NCI-H128 (cell line): ENCODE measurements around the gene NUTM2E.
"Not testable (repeated sequence)": the region's sequence is repeated elsewhere in the genome, so short reads cannot be mapped to it uniquely, and the experiment has no call there.

Experiments used
- DNase-seq: peaks from one replicate; lab custom pipeline; 2025; ENCODE audit not compliant: unreplicated experiment; lab: John Stamatoyannopoulos, UW

The NUTM2E gene, protein sequence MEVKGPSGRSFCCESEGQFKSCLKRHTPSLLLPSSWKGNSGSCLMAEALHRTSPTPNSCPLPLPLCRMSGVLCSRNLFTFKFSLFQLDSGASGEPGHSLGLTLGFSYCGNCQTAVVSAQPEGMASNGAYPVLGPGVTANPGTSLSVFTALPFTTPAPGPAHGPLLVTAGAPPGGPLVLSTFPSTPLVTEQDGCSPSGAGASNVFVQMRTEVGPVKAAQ (N-terminal part only)

DNA sequence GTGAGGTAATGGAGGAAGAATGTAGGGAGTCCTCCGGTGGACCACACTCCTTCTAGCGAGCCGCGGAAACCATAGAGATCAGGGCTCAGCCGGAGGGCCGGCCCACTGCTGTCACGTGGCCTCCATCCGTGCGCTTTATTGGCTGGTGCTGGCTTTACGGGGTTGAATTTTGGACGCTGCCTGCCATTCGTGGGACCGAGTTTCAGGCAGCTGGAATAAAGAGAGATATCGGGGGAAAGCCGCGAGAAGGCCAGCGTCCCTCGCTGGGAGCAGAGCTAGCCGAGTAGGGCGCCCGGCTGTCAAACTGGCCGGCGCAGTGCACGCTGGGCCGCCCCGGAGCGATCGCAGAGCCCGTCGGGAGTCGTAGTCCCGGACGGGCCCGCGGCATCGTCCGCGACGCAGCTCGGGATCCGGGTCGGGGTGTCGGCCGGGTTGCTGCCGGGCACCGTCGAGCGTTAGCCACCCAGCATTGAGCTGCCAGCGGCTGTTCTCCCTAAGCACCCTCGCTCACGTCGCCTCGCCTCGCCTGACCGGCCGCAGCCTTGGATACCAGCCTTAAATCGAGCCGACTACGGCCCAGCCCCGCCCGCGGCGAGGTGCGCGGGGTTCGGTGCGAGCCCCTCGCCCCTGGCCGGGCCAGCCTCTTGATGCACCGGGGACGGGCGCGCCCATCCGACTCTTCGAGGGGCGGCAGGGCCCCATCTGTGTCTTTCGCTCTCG is at the start of gene NUTM2E:
TSS of gene NUTM2E (plus strand) at position 244 of the 720 bp plus-strand sequence. CDS start 15,002 bp downstream, outside the sequence.
- not testable (repeated sequence) for DNase-seq

DNA sequence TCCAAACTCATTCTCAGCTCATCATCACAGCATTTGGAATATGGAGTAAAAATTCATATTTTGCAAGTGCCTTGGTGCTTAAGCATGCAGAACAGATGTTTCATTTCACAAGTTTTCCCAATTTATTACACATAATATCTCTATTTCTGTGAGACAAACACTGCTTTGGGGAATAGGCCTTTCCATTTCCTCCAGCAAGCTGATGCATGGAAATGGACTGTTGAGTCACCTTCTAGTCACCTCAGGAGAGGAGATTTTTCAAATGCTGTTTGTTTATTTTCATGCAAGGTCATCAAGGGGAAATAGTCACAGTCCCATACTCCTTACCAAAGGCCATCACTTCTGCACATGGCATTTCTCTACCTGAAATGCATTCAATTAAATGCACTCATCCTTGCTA is 48.5 kb upstream of the NUTM2E start:
- DNase-seq = not testable (repeated sequence)

DNA sequence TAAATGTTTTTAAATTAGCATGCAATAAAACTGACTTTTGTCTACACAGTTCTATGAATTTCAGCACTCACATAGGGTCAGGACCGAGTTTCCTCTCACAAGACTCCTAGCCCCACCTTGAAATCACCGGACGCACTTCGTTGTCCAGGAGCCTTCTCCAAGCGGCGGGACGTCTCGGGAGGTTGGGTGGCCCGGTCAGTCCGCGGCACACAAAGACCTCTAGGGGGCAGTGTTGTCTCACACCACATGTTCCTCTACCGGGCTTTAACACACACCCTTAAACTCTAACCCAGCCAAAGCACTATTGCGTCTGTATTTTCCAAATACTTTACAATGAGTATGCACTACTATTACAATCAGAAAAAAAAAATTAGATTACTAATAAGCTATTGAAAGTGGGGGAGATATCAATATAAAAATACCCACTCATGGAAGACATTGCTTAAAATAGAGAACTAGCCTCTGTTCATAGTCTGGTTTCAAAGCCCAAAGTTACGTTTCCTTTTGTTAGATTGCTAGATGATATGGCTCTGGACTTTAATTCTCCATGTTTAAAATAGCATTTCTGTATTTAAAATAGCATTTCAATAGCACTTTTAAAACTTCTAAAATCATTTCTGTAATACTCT is 47.1 kb upstream of the NUTM2E start:
- DNase-seq = not testable (repeated sequence)

DNA sequence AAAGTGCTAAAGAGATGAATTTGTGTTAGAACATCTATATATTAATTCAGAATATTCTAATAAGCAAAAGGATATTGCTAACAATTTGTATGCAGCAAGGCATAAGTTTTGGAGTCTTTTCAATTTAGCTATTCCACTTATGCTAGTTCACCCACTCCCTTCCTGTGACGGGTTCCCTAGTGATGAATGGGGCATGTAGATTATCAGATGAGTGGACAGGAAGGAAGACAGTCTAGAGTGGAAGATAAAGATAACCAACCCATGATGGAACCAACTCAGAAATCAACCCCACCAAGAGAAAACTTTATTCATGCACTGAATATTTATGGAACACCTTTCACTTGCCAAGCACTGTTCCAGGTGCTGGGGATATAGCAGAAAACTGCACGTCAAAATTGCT is 46.5 kb upstream of the NUTM2E start:
- DNase-seq = not testable (repeated sequence)

DNA sequence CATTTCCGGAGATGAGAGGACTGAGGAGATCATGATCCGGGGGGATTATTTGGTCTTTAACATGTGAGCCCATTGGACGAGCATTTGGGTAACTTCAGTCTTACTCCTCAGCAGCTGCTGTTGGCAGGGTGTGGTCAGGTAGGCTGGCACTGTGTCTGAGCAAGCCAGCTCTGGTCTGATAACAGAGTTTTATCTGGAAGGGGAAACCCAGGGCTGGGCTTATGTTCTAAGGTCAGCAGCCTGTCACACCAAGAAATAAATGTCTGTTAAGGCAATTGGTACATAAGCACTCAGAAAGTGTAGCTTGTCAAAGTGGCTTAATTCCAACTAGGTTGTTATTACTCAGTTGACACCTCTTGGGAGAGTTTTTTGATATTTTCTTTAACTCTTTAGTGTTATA is 45.0 kb upstream of the NUTM2E start:
- not testable (repeated sequence) for DNase-seq

DNA sequence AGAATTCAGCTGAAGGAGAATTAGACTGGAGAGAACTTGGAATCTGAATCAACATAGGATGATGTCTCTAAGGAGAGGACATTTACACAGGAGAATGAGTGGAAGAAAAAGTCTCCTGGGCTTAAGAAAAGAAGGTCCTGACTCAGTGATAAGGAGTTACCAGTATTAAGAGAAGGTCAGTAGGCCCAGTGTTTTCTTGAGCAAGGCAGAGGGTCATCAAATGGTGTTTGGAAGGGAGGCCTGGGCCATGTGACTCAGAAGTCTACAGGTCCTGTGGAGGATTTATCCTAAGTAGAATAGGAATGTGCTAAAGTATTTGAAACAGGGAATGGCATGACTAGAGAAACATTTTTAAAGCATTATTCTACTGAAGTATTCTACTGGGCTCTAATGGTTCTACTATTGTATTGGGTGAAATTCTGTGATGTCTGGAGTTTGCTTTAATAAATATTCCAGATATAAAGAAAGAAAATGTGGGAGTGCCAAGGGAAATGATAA is 39.0 kb upstream of the NUTM2E start:
- DNase-seq = not testable (repeated sequence)

DNA sequence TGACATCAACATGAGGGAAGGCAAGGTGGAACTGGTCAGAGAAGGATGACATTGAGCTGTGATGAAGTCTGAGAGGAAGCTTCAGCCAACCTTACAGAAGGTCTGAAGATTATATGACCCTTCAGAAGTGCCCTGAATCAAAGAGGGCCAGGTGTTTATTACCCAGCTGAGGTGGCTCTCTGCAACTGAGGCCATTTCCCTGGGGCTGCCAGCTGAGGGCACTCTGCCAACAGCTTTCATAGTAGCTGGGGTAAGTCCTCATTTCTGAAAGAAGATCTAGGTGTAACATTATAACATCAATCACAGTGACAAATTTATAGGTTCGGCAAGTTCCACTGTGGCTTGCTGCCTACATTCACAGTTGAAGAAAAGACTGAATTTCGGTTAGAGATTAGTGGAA is 37.2 kb upstream of the NUTM2E start:
- not testable (repeated sequence) for DNase-seq

DNA sequence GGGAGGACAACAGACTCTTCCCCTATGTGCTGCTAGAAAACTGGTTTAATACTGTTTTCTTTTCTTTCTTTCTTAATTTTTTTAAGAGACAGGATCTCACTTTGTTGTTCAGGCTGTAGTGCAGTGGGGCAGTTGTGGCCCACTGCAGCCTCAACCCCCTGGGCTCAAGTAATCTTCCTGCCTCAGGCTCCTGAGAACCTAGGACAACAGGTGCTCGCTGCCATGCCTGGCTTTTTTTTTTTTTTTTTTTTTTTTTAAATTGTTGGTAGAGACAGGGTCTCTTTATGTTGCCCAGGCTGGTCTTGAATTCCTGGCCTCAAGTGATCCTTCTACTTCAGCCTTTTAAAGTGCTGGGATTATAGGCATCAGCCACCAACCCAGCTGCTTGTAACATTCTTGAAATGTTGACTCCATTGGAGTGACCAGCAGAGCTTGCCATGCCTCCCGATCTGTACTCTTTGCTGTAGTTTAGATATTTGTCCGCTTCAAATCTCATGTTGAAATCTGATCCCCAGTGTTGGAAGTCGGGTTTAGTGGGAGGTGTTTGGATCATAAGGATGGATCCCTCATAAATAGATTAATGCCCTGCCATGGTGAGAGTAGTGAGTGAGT is 34.5 kb upstream of the NUTM2E start:
- not testable (repeated sequence) for DNase-seq

DNA sequence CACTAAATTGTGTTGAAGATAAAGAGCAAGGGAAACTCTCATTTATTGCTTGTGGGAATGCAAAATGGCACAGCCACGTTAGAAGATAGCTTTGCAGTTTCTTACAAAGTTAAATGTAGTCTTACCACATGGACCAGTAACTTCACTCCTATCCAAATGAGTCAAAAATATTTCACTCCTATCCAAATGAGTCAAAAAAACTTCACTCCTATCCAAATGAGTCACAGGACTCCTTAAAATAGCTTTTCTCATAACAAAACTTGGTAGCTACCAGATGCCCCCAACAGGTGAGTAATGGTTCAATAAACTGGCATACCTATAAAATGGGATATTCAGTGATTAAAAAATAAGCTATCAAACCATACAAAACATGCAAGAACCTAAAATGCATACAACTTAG is 27.2 kb upstream of the NUTM2E start:
- DNase-seq = not testable (repeated sequence)

DNA sequence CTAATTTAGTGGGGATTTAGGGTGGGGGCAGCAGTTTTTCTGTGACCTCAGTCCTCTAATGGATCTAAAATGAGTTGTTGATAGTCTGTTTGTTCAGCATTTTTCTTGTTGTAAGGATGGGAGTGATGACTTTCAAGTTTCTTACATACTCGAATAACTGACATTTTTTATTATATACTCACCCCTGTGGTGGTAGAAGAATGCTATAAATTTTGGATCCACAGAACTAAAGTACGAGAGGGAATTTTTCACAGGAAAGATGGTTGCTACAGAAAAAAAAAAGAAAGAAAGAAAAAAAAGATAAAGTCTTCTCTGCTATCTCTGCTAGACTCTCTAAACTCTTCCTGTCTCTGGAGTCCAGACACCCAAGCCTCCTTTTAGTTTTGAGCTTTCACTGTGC is 20.7 kb upstream of the NUTM2E start:
- DNase-seq = not testable (repeated sequence)

DNA sequence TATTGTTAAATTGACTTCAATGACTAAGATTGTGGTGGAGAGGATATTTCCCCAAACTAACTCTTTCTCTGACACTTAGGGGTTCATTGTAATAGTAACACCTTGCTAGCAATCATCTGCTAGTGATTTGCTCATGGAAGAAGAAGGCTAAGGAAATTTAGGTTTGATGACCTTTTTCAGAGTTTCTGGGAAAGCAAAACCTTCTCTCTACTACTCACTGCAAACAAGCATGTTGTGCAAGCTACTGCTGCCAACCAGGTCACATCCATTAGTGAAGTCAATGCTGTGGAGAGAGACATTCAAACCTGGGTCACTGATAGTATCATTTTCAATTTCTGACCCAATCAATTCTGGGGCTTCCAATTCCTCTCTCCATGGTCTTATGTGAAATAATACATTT is 14.6 kb upstream of the NUTM2E start:
- not testable (repeated sequence) for DNase-seq

DNA sequence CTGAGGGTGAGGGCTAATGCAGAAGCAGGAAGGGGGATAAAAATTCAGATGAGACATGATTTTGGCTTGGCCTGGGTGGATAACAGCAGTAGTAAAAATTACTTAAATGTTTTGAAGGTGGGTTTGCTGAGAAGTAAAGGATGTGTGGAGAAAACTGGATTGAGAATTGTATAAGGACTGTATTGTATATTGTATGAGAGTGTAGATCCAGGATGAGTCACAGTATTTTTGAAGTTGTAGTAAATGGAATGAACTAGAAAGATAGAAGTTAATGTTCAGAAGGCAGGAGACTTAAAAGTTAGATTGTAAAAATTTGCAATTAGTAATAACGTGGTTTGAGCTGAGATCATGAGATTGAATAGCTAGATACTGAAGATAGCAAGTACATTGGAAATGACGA is 10.2 kb upstream of the NUTM2E start:
- DNase-seq = not testable (repeated sequence)

DNA sequence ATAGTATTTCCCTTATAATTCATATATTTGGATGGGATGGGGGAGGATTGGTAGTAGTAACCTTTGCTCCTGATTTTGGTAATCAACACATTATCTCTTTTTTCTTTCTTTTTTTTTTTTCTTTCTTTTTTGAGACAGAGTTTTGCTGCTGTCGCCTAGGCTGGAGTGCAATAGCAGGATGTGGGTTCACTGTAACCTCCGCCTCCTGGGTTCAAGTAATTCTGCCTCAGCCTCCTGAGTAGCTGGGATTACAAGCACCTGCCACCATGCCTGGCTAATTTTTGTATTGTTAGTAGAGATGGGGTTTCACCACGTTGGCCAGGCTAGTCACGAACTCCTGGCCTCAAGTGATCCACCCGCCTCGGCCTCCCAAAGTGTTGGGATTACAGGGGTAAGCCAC is 3.2 kb upstream of the NUTM2E start:
- not testable (repeated sequence) for DNase-seq

DNA sequence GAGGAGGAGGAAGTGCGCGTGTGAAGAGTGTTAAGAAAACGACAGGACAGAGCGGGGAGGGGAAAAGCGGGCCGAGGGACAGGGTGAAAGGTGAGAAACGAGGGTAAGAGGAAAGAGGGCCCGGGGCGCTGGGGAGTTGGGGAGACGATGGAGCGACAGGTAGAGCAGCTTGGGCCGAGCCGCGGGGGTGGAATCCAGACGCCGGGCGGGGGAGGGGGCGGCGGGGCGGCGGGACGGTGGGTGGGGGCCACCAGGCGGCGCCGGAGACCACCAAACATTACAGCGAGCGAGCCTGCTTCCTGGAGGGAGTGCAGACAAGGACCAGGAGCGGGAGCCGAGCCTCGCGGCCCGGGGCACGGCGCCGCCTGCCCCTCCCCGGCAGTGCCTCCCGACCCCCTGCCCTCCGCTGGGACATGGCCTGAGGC is 940 bp upstream of the NUTM2E start:
- DNase-seq = not testable (repeated sequence)

DNA sequence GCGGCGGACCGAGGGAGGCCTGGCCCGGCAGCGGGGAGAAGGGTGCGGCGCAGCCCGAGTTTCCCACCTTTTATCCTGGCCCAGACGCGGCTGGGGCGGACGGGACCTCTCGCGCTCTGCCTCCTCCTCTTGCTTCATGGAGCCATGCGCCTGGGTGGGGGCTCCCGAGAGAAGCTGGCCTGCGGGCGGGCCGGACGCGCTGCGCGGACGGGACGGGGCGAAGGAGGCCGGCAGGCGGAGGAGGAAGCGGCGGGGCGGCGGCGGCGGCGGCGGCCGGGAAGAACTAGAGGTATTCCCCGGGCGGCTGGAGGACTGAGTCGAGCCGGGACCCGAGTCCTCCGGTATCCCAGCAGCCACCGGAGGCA is 426 bp upstream of the NUTM2E start:
- DNase-seq = not testable (repeated sequence)

DNA sequence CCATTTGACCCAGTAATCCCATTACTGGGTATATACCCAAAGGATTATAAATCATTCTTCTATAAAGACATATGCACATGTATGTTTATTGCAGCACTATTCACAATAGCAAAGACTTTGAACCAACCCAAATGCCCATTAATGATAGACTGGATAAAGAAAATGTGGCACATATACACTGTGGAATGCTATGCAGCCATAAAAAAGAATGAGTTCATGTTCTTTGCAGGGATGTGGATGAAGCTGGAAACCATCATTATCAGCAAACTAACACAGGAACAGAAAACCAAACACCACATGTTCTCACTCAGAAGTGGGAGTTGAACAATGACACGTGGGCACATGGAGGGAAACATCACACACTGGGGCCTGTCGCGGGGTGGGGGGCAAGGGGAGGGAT is 7.3 kb downstream of the NUTM2E start:
- DNase-seq = not testable (repeated sequence)

DNA sequence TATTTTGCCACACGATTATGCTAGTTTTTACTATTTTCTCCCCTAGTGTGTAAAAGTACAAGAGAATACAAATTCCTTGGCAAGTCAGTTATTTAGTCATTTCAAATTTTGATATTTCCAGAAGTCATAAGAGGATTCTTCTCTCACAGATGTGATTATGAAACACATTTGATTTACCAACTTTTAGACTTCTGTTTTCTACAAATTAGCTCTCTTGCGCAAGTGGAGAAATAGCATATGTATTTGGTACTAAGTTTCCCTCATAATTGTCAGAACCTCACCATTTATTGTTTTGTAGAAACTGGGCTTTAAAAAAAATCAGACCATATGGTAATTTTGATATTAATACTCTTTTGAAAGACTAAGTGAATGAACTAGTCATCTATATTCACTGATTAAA is 9.4 kb downstream of the NUTM2E start:
- not testable (repeated sequence) for DNase-seq

DNA sequence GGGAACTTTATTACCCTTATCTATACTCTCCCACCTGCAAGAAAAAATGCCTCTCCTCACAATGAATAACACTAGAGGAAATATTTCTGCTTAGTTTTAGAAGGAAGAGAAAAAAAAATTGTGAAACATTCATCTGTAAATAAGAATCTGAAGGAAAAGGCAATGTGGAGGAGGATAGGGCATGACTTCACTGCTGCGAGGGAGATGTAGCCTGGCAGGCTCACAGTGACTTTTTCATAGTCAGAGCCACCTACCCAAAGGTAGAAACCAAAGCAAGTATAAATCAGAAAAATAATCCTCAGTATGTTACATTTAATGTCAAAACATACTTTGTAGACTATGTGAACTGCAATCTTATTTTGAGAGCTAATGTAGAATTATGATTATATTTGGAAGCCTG is 10.4 kb downstream of the NUTM2E start:
- not testable (repeated sequence) for DNase-seq

DNA sequence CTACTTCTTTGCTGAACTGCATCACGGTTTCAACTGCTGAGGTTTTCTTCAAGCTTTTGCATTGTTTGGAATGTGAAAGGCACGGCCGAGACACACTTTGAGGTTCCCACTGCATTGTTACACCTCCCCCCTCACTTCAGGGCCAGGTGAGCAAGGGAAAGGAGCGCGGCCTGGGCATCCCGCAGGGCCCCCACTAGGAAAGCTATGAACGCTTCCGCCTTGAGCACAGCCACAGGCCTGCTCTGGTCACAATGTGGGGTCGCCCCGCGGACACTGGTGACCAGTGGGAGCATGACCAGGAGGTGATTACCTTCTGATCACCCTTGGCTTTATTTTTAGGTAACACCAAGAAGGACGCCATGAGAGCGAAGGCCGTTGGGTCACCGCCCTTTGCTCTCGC is 11.9 kb downstream of the NUTM2E start:
- not testable (repeated sequence) for DNase-seq

DNA sequence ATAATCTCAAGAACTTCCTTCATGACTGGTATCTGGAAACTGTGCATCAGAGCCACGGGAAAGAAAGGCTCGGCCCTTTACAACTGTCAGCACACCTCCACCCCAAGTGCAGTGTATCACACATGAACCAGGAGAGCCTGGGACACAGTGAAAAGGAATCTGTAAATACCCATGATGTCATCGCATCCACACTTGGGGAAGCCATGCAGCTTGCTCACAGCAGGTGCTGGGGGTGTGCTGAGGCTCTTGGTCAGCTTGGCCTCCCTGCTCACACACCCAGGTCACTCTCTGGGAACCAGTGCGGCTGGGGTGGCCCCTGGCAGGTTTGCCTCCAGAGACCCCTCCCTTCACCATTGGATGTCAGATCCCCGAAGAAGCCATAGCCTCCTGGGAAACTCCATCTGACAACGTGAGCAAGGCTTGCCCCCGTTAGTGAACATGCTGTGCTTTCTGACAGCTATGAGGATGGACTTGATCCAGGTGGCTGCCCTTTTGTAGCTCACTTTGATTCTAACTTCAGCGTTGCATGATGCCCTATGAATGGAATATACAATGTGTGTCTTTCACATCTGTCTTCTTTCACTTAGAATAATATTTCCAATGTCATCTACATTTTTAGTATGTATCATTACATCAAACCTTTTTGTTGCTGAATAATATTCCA is 26.8 kb downstream of the NUTM2E start:
- DNase-seq = not testable (repeated sequence)

DNA sequence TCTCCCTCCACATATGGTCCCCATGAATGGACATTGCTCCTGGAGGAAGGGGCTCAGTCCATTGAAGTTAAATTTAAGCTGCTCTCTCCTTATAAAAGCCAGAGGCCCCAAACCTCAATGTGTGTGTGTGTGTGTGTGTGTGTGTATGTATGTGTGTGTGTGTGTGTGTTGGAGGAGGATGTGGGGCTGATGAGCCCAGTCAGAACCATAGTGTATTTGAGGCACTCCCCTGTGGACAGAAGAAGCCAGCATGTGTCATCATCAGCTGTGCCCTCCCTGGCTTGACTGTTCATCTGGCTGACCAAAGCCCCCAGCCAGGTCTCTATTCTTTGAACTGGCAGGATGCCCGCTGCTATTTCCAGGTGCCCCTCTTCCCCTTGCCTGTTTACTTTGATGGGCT is 35.7 kb downstream of the NUTM2E start:
- not testable (repeated sequence) for DNase-seq
